GM23248 (cell line): ENCODE measurements around the gene SSTR5.

Source experiments
- EZH2 ChIP-seq: fragments of 200-600 bp; sonication (generic); IDR thresholded peaks from 2 replicates; pipeline ENCODE4 v1.6.1; 2018; ENCODE audit warnings: antibody characterized with exemption, mild to moderate bottlenecking; ENCODE audit not compliant: insufficient read depth, poor library complexity, severe bottlenecking
- EZH2phosphoT487 ChIP-seq: fragments of 200-600 bp; sonication (generic); IDR thresholded peaks from 2 replicates; pipeline ENCODE4 v1.6.1; 2018; ENCODE audit warnings: antibody characterized with exemption, moderate library complexity, mild to moderate bottlenecking, low read depth; ENCODE audit not compliant: insufficient read depth

DNA sequence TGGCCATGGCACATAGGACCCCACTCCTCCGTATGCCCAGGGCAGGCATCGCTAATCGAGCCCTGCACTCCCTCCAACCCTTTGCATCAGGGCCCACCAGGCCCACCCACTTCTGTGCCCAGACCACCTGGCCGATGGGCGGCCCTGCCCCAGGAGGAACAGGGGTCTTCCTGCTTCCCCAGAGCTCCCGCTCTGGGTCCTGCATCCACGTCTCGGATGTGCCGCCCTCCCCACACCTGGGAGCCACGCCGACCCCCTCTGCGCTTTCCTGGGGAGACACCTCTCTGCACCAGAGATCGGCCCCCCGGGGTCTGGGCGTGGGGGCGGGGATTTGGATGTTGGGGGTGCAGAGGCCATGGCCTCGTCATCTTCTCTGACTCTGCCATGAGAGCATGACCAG, 21.1 kb upstream of the SSTR5 start:
- TF ChIP-seq EZH2 (no peak), EZH2phosphoT487 (no peak)
